ENCODE measurements around the gene FBXL15. TPM values are rescaled to one million over a fixed set of nuclear protein-coding genes. Genes with fewer than 3 reads are reported as not detected.
A peak's percentile ranks its signal among the peaks of the same experiment; 100 is the strongest.

The FBXL15 gene
- total and polyA plus RNA-seq, 2 of the 4 experiments (the other 2 are of a cell fraction), result 3.0 to 8.4 TPM

DNA sequence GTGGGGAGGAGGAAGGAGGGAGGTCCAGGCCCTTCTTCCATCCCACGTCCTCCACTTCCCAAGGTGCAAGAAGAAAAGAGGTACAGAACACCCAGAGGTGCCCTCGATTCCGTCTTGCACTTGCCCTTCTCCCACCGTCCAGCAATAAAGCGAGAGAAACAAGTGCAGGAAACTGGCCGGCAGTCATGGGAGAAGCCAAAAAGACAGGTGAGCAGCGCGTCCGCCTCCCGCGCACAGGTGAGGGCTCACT is 29.4 kb downstream of the FBXL15 start:
- peak overlapping the region; percentile 34 for H3K14ac ChIP-seq (replicated peaks; ENCODE audit: low read depth, low read length)
- H3K36me3 ChIP-seq (ENCODE audit: control insufficient read depth, insufficient read depth, low read length), result no peaks in the 10 kb centered on the region
- 0 out of 3 replicates have a peak overlapping the region, but pooled peaks have one; percentile 11 for H2BK15ac ChIP-seq (ENCODE audit: low read depth, low read length)
- peaks cover 10% of the 10 kb centered on the region; the same call in 1 of the 2 replicates for H3K9me1 ChIP-seq (ENCODE audit: insufficient read depth, low read length)
- peak overlapping the region; percentile 66 for H3K4me3 ChIP-seq (ENCODE audit: insufficient read depth, low read depth, low read length)
- ChIA-PET POLR2A (ENCODE audit: unreplicated experiment) (no interaction called here), CTCF (no interaction called here)
- TF ChIP-seq RAD21 (IDR thresholded peaks at IDR 0.05; ENCODE audit: low read length) (no peak), SMC3 (IDR thresholded peaks at IDR 0.05; ENCODE audit: low read depth, low read length) (no peak), MAZ (IDR thresholded peaks at IDR 0.05; ENCODE audit: borderline replicate concordance, low read depth, low read length) (no peak), RCOR1 (IDR thresholded peaks at IDR 0.05; ENCODE audit: insufficient replicate concordance, low read length) (no peak), MXI1 (IDR thresholded peaks at IDR 0.05; ENCODE audit: borderline replicate concordance, low read depth, low read length) (no peak), BHLHE40 (IDR thresholded peaks at IDR 0.05; ENCODE audit: low read depth, low read length) (no peak), CEBPB (IDR thresholded peaks at IDR 0.05; ENCODE audit: low read depth, low read length) (no peak), MAFK (IDR thresholded peaks at IDR 0.05; ENCODE audit: low read depth, low read length) (no peak), NFE2L2 (IDR thresholded peaks at IDR 0.05; ENCODE audit: low read depth, low read length) (no peak), FOS (IDR thresholded peaks at IDR 0.05; ENCODE audit: low read depth, low read length) (no peak), POLR2A (IDR thresholded peaks at IDR 0.05; ENCODE audit: low read depth, low read length) (no peak), USF2 (IDR thresholded peaks at IDR 0.05; ENCODE audit: low read depth, low read length) (no peak), RFX5 (IDR thresholded peaks at IDR 0.05; ENCODE audit: low read depth, low read length) (no peak), CHD1 (IDR thresholded peaks at IDR 0.05; ENCODE audit: low read depth, low read length) (no peak)
- TF ChIP-seq, protein P1, sequence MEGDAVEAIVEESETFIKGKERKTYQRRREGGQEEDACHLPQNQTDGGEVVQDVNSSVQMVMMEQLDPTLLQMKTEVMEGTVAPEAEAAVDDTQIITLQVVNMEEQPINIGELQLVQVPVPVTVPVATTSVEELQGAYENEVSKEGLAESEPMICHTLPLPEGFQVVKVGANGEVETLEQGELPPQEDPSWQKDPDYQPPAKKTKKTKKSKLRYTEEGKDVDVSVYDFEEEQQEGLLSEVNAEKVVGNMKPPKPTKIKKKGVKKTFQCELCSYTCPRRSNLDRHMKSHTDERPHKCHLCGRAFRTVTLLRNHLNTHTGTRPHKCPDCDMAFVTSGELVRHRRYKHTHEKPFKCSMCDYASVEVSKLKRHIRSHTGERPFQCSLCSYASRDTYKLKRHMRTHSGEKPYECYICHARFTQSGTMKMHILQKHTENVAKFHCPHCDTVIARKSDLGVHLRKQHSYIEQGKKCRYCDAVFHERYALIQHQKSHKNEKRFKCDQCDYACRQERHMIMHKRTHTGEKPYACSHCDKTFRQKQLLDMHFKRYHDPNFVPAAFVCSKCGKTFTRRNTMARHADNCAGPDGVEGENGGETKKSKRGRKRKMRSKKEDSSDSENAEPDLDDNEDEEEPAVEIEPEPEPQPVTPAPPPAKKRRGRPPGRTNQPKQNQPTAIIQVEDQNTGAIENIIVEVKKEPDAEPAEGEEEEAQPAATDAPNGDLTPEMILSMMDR (conservative IDR thresholded peaks at IDR 0.05; ENCODE audit: low read depth, low read length), result no peak
- TF ChIP-seq, protein P2, sequence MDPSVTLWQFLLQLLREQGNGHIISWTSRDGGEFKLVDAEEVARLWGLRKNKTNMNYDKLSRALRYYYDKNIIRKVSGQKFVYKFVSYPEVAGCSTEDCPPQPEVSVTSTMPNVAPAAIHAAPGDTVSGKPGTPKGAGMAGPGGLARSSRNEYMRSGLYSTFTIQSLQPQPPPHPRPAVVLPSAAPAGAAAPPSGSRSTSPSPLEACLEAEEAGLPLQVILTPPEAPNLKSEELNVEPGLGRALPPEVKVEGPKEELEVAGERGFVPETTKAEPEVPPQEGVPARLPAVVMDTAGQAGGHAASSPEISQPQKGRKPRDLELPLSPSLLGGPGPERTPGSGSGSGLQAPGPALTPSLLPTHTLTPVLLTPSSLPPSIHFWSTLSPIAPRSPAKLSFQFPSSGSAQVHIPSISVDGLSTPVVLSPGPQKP (IDR thresholded peaks at IDR 0.05; ENCODE audit: borderline replicate concordance, low read depth, low read length), result no peak
- in situ Hi-C loops (cut with MboI; ENCODE audit: low sequenced_read_pairs) (no loop called here), intact Hi-C loops (cut with micrococcal nuclease) (no loop called here), dilution Hi-C loops (cut with HindIII; ENCODE audit: low sequenced_read_pairs, unreplicated experiment) (no loop called here)
- ATAC-seq (ENCODE audit: low read depth), result peak; percentile 1; the same call in 1 of the 2 replicates
- peak overlapping the region; percentile 70 for H2AK9ac ChIP-seq (replicated peaks; ENCODE audit: low read depth, low read length, poor library complexity)
- H3K18ac ChIP-seq (ENCODE audit: low read depth, low read length), result 0 out of 2 replicates have a peak overlapping the region, but pooled peaks have one; percentile 13
- H3K4me2 ChIP-seq (ENCODE audit: low read depth, low read length), result peak overlapping the region; percentile 97
- peak overlapping the region; percentile 70 to 98 for H4K8ac ChIP-seq (ENCODE audit: low read depth in 2 of 2, low read length in 2 of 2)
- H2AK5ac ChIP-seq (ENCODE audit: low read depth, low read length), result peak overlapping the region; percentile 61
- no peak overlapping the region; the same call in 1 of the 2 replicates for H4K91ac ChIP-seq (ENCODE audit: insufficient read depth, low read depth, low read length)
- H2BK5ac ChIP-seq (ENCODE audit: low read depth, low read length, poor library complexity, severe bottlenecking), result no peak overlapping the region
- DNase-seq, result no peak
- peak overlapping the region; percentile 77 for H4K5ac ChIP-seq (ENCODE audit: low read depth, low read length)
- H3K4me1 ChIP-seq (ENCODE audit: control insufficient read depth, insufficient read depth, low read length), result peaks cover 9% of the 10 kb centered on the region
- no peak overlapping the region for H2BK20ac ChIP-seq (ENCODE audit: low read depth, low read length)
- peak overlapping the region; percentile 11; the same call in 1 of the 2 replicates for H3K23ac ChIP-seq (ENCODE audit: low read depth, low read length)
- H2BK120ac ChIP-seq (ENCODE audit: low read depth, low read length), result no peak overlapping the region; the same call in 1 of the 2 replicates
- H2AFZ ChIP-seq (replicated peaks; ENCODE audit: low read length, poor library complexity), result peak overlapping the region; percentile 99
- no peaks in the 10 kb centered on the region; the same call in 1 of the 2 replicates for H4K20me1 ChIP-seq (ENCODE audit: insufficient read depth, low read length)
- no peak overlapping the region; the same call in 1 of the 2 replicates for H3K27ac ChIP-seq (ENCODE audit: insufficient read depth, low read length)
- peak overlapping the region; percentile 70 for H3K9ac ChIP-seq (ENCODE audit: low read depth, low read length)
- no peak overlapping the region for H3K56ac ChIP-seq (ENCODE audit: extremely low read depth, insufficient read depth, low read length)
- no peaks in the 10 kb centered on the region for H3K9me3 ChIP-seq (ENCODE audit: control insufficient read depth, insufficient read depth, low read length)
- H3K27me3 ChIP-seq (ENCODE audit: control insufficient read depth, insufficient read depth, low read length), result no peaks in the 10 kb centered on the region; the same call in 1 of the 2 replicates
- no TSS peak for BruUV-seq (replicated peaks)
- peaks cover 4% of the 10 kb centered on the region in 2 experiments; a peak in 2 of 4 replicates for H3K79me1 ChIP-seq (ENCODE audit: low read depth in 1 of 2, low read length in 2 of 2)
- WGBS, 2 experiments (ENCODE audit: extremely low coverage in 2 of 2, insufficient read length in 1 of 2), result 0% methylated on average over 6 of the region's 11 CpGs; no CpG with 5 or more reads in 1 of the 2 experiments
- peak overlapping the region; percentile 47 for H3K4ac ChIP-seq (ENCODE audit: low read depth, low read length)
